ENCODE measurements around the gene MOAP1. TPM values are rescaled to one million over a fixed set of nuclear protein-coding genes. Genes with fewer than 3 reads are reported as not detected.
"Not testable (repeated sequence)": the region's sequence is repeated elsewhere in the genome, so short reads cannot be mapped to it uniquely, and the experiment has no call there.

Gene MOAP1
- total and polyA plus RNA-seq, 10 donors: 16.3 to 31.4 (median 25.7) TPM

DNA sequence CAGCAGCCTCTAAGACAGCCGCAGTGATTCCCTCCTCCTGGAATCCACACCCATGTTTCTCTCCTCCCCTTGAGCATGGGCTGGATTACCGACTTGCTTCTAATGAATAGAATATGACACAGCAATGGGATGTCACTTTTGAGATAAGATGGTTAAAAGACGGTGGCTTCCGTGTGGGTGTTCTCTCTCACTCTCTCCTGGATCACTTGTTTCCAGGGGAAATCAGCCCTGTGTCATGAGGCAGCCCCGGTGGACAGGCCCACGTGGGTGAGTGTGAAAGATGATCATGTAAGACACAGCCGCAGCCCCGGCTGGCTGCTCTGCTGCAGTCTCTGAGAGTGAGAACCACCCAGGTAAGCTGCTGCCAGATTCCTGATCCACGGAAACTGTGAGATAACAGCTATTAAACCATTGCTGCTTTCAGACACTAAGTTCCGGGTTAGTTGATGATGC, 10.7 kb downstream of the MOAP1 start:
- no peak for DNase-seq
- Histone ChIP-seq H3K9me3 (no peaks in the 10 kb centered on the region), H3K27ac (no peak overlapping the region), H3K36me3 (no peaks in the 10 kb centered on the region), H3K4me3 (no peak overlapping the region), H3K27me3 (replicated peaks in 1 of 7) (peaks cover 0 to 4% (median 0%) of the 10 kb centered on the region in 7 donors), H3K4me1 (peaks cover 0 to 5% (median 0%) of the 10 kb centered on the region in 6 donors)
- intact Hi-C loops (cut with DNase I; ENCODE audit: low total_unique reads): no loop called here
- TF ChIP-seq POLR2AphosphoS5 (IDR thresholded peaks at IDR 0.05) (no peak), POLR2A (IDR thresholded peaks at IDR 0.05) (no peak), CTCF (IDR thresholded peaks at IDR 0.05 in 8 of 11, conservative IDR thresholded peaks at IDR 0.05 in 3 of 11) (no peak)
- 53 to 72% (median 66%) methylated on average over 10 of the region's 10 CpGs for WGBS, 5 donors

DNA sequence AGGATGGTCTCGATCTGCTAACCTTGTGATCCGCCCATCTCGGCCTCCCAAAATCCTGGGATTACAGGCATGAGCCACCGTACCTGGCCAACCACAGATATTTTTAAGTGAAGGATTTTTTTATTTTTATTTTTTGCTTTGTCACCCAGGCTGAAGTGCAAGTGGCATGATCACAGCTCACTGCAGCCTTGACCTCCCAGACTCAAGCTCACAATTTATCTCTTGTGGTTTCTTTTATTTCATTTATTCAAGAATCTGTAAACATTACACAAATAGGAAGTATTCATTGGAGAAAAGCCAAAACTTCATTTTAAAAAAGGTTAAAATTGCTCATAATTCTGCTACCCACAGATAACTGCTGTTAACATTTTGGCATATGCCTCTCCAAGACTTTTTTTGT, 13.3 kb downstream of the MOAP1 start:
- Histone ChIP-seq H3K27ac (no peak overlapping the region), H3K4me1 (no peaks in the 10 kb centered on the region), H3K9me3 (no peaks in the 10 kb centered on the region), H3K4me3 (no peak overlapping the region), H3K36me3 (no peaks in the 10 kb centered on the region), H3K27me3 (replicated peaks in 1 of 7) (peaks cover 0 to 4% (median 0%) of the 10 kb centered on the region in 7 donors)
- no peak for DNase-seq
- intact Hi-C loops (cut with DNase I; ENCODE audit: low total_unique reads): no loop called here
- TF ChIP-seq POLR2AphosphoS5 (IDR thresholded peaks at IDR 0.05) (no peak), CTCF (IDR thresholded peaks at IDR 0.05 in 8 of 11, conservative IDR thresholded peaks at IDR 0.05 in 3 of 11) (no peak)
- WGBS, 5 donors: 76 to 86% (median 81%) methylated on average over 4 of the region's 4 CpGs

- DNase-seq; intact Hi-C loops (cut with DNase I; ENCODE audit: low total_unique reads): not testable (repeated sequence)
- WGBS, 5 donors: 92 to 95% (median 95%) methylated on average over 9 to 20 of the region's 20 CpGs; no CpG with 5 or more reads in 1 of the 5 donors
These were observed 14.6 kb downstream of the MOAP1 start for GRCh38 chr14:93170141-93170540.

DNA sequence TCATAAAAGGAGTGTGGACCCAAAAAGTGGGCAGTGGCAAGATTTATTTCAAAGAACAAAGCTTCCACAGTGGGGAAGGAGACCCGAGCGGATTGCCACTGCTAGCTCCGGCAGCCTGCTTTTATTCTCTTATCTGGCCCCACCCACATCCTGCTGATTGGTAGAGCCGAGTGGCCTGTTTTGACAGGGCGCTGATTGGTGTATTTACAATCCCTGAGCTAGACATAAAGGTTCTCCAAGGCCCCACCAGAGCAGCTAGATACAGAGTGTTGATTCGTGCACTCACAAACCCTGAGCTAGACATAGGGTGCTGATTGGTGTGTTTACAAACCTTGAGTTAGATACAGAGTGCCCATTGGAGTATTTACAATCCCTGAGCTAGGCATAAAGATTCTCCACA, 15.1 kb downstream of the MOAP1 start:
- intact Hi-C loops (cut with DNase I; ENCODE audit: low total_unique reads); H3K36me3 ChIP-seq; H3K27me3 ChIP-seq (replicated peaks in 1 of 7); H3K4me1 ChIP-seq; H3K4me3 ChIP-seq; H3K27ac ChIP-seq; DNase-seq; H3K9me3 ChIP-seq: not testable (repeated sequence)
- 80 to 90% (median 84%) methylated on average over 5 to 6 of the region's 6 CpGs for WGBS, 5 donors

More at GRCh38 chr14:93170141-93170540, 14.6 kb downstream of the MOAP1 start:
- not testable (repeated sequence) for H3K4me1 ChIP-seq; H3K27ac ChIP-seq; H3K36me3 ChIP-seq; H3K4me3 ChIP-seq; H3K27me3 ChIP-seq (replicated peaks in 1 of 7); H3K9me3 ChIP-seq

- H3K4me3 ChIP-seq; H3K36me3 ChIP-seq; H3K27me3 ChIP-seq (replicated peaks in 1 of 7); H3K9me3 ChIP-seq; H3K27ac ChIP-seq; DNase-seq; intact Hi-C loops (cut with DNase I; ENCODE audit: low total_unique reads); H3K4me1 ChIP-seq: not testable (repeated sequence)
- WGBS, 5 donors: 67 to 78% (median 76%) methylated on average over 9 of the region's 9 CpGs
These were observed 16.1 kb downstream of the MOAP1 start for GRCh38 chr14:93168610-93169009.

GRCh38 chr14:93165271-93166265, 19.1 kb downstream of the MOAP1 start:
- H3K27ac ChIP-seq; H3K9me3 ChIP-seq; H3K4me1 ChIP-seq; H3K4me3 ChIP-seq; intact Hi-C loops (cut with DNase I; ENCODE audit: low total_unique reads); H3K27me3 ChIP-seq (replicated peaks in 1 of 7); DNase-seq; H3K36me3 ChIP-seq: not testable (repeated sequence)
- WGBS, 5 donors: 86 to 92% (median 89%) methylated on average over 26 of the region's 26 CpGs
